Stomach (tissue), 9 donors: ENCODE data around the gene RASSF1. TPM values are rescaled to one million over a fixed set of nuclear protein-coding genes. Genes with fewer than 3 reads are reported as not detected.
A peak's percentile ranks its signal among the peaks of the same experiment; 100 is the strongest.
"Not testable (repeated sequence)": the region's sequence is repeated elsewhere in the genome, so short reads cannot be mapped to it uniquely, and the experiment has no call there.

ENCODE experiments used
- DNase-seq, 2 donors: peaks; one replicate each; pipeline versions ENCODE4 v3.0.0 to v3.0.0-alpha.2; 2013 to 2019
- H3K27ac ChIP-seq, 5 donors: fragments of 200-600 bp in 4 of 5; sonication (generic) in 4 of 5; one replicate each; pipeline ENCODE4 v1.5.1; 2013 to 2019; ENCODE audit warnings: mild to moderate bottlenecking in 1 of 5, moderate library complexity in 1 of 5
- H3K27me3 ChIP-seq, 3 donors: fragments of 200-600 bp; sonication (generic); one replicate each; pipeline ENCODE4 v1.5.1; 2017 to 2019; ENCODE audit warnings: mixed run types in 1 of 3
- H3K36me3 ChIP-seq, 4 donors: fragments of 200-600 bp; sonication (generic); 1 replicate in 3 of 4; 2 replicates in 1 of 4; pipeline ENCODE4 v1.5.1; 2016 to 2019
- H3K4me1 ChIP-seq, 4 donors: fragments of 200-600 bp; sonication (generic); one replicate each; pipeline ENCODE4 v1.5.1; 2016 to 2019
- H3K4me3 ChIP-seq, 4 donors: fragments of 200-600 bp; sonication (generic) in 3 of 4; one replicate each; pipeline ENCODE4 v1.5.1; 2016 to 2019; ENCODE audit warnings: mild to moderate bottlenecking in 1 of 4
- H3K9me3 ChIP-seq, 4 donors: fragments of 200-600 bp; sonication (generic); one replicate each; pipeline ENCODE4 v1.5.1; 2016 to 2019
- CTCF ChIP-seq, 7 experiments: fragments of 450-650 bp in 4 of 7; fragments of 200-600 bp in 3 of 7; sonication (generic) in 3 of 7; IDR thresholded peaks; one replicate each; pipeline ENCODE4 v1.5.1; 2016 to 2019; ENCODE audit warnings: antibody characterized with exemption in 7 of 7, control low read depth in 2 of 7, mild to moderate bottlenecking in 1 of 7
- EP300 ChIP-seq: sonication (generic); formaldehyde crosslinking; IDR thresholded peaks from one replicate; pipeline ENCODE4 v1.6.1; 2017; ENCODE audit warnings: antibody characterized with exemption
- POLR2A ChIP-seq, 4 donors: fragments of 450-650 bp; IDR thresholded peaks; one replicate each; pipeline ENCODE4 v1.6.1; 2016; ENCODE audit warnings: antibody characterized with exemption in 4 of 4, control low read depth in 2 of 4, mild to moderate bottlenecking in 1 of 4, moderate library complexity in 1 of 4
- POLR2AphosphoS5 ChIP-seq, 3 donors: sonication (generic); formaldehyde crosslinking; IDR thresholded peaks; one replicate each; pipeline ENCODE4 v1.6.1; 2016; ENCODE audit warnings: antibody characterized with exemption in 3 of 3
- WGBS, 5 donors: extraction: QIAGEN DNeasy Blood & Tissue Kit in 3 of 5; methylation state at CpG; one replicate each; pipeline versions ENCODE4 v1.1.5 to v1.1.7; 2013 to 2018; 5-methylcytosine and 5-hydroxymethylcytosine counted together
- intact Hi-C: fragments of 100-400 bp; cut with DNase I; formaldehyde crosslinking; loops from one replicate; pipeline ENCODE4 v1.15.1; 2023; ENCODE audit warnings: low total_unique reads
- polyA plus RNA-seq, 3 donors: library from polyadenylated mRNA; stranded (reverse); fragments of 200-250 nt; gene quantifications; one replicate each; pipeline ENCODE4 v1.2.3, GENCODE V29; 2013
- total RNA-seq, 5 donors: library from RNA; depleted of rRNA; stranded (reverse); fragments of >200 nt; gene quantifications; one replicate each; pipeline versions ENCODE4 v1.1.0 to v1.2.3, GENCODE V29; 2014 to 2016
- donor health status: healthy with polysubstance abuse.
- donor health status: Bipolar disorder and iron deficiency.
- donor health status: healthy.

RASSF1 gene
- total and polyA plus RNA-seq, 8 donors = 16.5 to 37.3 (median 27.4) TPM

GRCh38 chr3:50317300-50317699, 23.3 kb downstream of the RASSF1 start:
- peak overlapping the region; percentile 80 to 95 (median 85) for H3K27ac ChIP-seq
- WGBS, 5 donors = 36 to 57% (median 49%) methylated on average over 5 to 6 of the region's 6 CpGs
- TF ChIP-seq POLR2AphosphoS5 (IDR thresholded peaks at IDR 0.05) (no peak), POLR2A (IDR thresholded peaks at IDR 0.05) (no peak), CTCF (IDR thresholded peaks at IDR 0.05) (no peak), EP300 (no peak)
- peaks cover 59 to 79% (median 74%) of the 10 kb centered on the region in 4 donors for H3K4me1 ChIP-seq
- intact Hi-C loops = no loop called here
- H3K27me3 ChIP-seq = no peaks in the 10 kb centered on the region
- peak overlapping the region in 1 of 4 donors; percentile 19 for H3K4me3 ChIP-seq
- peak; percentile 70 to 72 for DNase-seq
- peaks cover 12 to 44% (median 40%) of the 10 kb centered on the region in 4 donors for H3K36me3 ChIP-seq
- H3K9me3 ChIP-seq = no peaks in the 10 kb centered on the region

GRCh38 chr3:50316657-50317242, 23.9 kb downstream of the RASSF1 start:
- H3K27ac ChIP-seq = peak overlapping the region; percentile 80 to 95 (median 85)
- TF ChIP-seq POLR2A (IDR thresholded peaks at IDR 0.05) (peak in 1 of 4 donors; percentile 28), POLR2AphosphoS5 (IDR thresholded peaks at IDR 0.05) (peak in 2 of 3 donors; percentile 74 to 77), EP300 (no peak), CTCF (IDR thresholded peaks at IDR 0.05) (no peak)
- peak; percentile 87 to 94 for DNase-seq
- H3K4me1 ChIP-seq = peaks cover 54 to 74% (median 68%) of the 10 kb centered on the region in 4 donors
- no peaks in the 10 kb centered on the region for H3K9me3 ChIP-seq
- intact Hi-C loops = no loop called here
- peak overlapping the region in 1 of 4 donors; percentile 19 for H3K4me3 ChIP-seq
- WGBS, 5 donors = 25 to 45% (median 31%) methylated on average over 8 to 9 of the region's 9 CpGs
- no peaks in the 10 kb centered on the region for H3K27me3 ChIP-seq
- H3K36me3 ChIP-seq = peaks cover 12 to 48% (median 40%) of the 10 kb centered on the region in 4 donors

GRCh38 chr3:50314816-50315215, 25.8 kb downstream of the RASSF1 start:
- 87 to 100% (median 93%) methylated on average over 4 of the region's 4 CpGs for WGBS, 5 donors
- no peak overlapping the region for H3K4me3 ChIP-seq
- TF ChIP-seq EP300 (no peak), POLR2AphosphoS5 (IDR thresholded peaks at IDR 0.05) (no peak), CTCF (IDR thresholded peaks at IDR 0.05) (no peak), POLR2A (IDR thresholded peaks at IDR 0.05) (no peak)
- H3K27me3 ChIP-seq = no peaks in the 10 kb centered on the region
- peaks cover 44 to 65% (median 58%) of the 10 kb centered on the region in 4 donors for H3K4me1 ChIP-seq
- peaks cover 12 to 47% (median 40%) of the 10 kb centered on the region in 4 donors for H3K36me3 ChIP-seq
- no peak for DNase-seq
- intact Hi-C loops = no loop called here
- peak overlapping the region; percentile 48 to 95 (median 61) for H3K27ac ChIP-seq
- H3K9me3 ChIP-seq = no peaks in the 10 kb centered on the region

- no peak for TF ChIP-seq POLR2A (IDR thresholded peaks at IDR 0.05)
- TF ChIP-seq POLR2AphosphoS5 (IDR thresholded peaks at IDR 0.05) = peak in 1 of 3 donors; percentile 29
- Histone ChIP-seq H3K27me3 (no peaks in the 10 kb centered on the region), H3K4me3 (no peak overlapping the region), H3K36me3 (peaks cover 12 to 42% (median 37%) of the 10 kb centered on the region in 4 donors), H3K9me3 (no peaks in the 10 kb centered on the region), H3K27ac (peak overlapping the region; percentile 48 to 95 (median 61)), H3K4me1 (peaks cover 39 to 65% (median 55%) of the 10 kb centered on the region in 4 donors)
- WGBS, 5 donors = 33 to 67% (median 41%) methylated on average over 3 of the region's 3 CpGs
- DNase-seq = peak in 1 of 2 donors; percentile 81
- intact Hi-C loops = no loop called here
These were observed 26.3 kb downstream of the RASSF1 start for GRCh38 chr3:50314342-50314741.

GRCh38 chr3:50312041-50312440, 28.6 kb downstream of the RASSF1 start:
- 85 to 95% (median 91%) methylated on average over 11 to 32 of the region's 32 CpGs; no CpG with 5 or more reads in 1 of the 5 donors for WGBS, 5 donors
- Histone ChIP-seq H3K36me3 (peaks cover 3 to 28% (median 20%) of the 10 kb centered on the region in 4 donors), H3K4me1 (peaks cover 16 to 42% (median 32%) of the 10 kb centered on the region in 4 donors), H3K27ac (peak overlapping the region in 2 of 5 donors; percentile 46)
- H3K9me3 ChIP-seq, H3K4me3 ChIP-seq, DNase-seq, H3K27me3 ChIP-seq, intact Hi-C loops: not testable (repeated sequence)
